ENCODE data around the gene PPM1D.

DNA sequence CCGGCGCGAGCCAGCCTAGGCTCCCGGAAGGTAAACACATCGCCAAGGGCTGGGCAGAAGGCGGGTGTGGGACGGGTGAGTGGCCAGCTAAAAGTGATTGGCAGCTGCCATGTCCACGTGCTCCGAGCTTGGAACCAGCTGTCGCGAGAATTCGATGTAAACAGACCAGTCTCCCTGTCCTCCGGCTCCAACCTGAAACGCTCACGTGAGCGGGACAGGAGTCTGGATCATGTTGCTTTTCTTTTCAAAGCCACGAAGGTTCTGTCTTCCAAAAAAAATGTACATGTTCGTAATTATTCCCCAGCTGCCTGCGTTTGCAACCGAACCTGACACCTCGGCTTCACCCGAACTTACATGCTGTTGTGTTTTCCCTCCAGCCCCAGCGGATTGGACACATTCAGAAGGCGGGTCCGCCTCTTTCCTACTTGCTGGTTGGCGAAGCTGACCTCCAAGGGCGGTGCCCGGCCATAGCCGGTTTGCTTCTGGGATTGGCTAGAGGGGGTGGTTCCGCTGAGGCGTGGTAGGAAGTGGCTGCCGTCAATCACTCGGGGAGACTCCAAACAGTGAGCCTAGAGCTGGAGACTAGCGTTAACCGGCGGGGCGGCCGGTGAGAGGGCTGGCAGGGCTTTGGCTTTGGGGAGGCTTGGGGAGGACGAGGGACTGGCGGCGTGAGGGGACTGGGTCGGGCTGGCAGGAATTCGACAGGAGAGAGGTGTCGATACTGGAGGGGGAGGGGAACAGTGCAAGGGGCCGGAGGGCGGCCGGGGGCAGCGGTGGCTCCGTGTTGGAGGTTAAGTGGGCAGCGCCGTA is 77.5 kb downstream of the PPM1D start, which contains the start of gene BCAS3:
- TF ChIP-seq ZNF274 (IDR thresholded peaks at IDR 0.05; ENCODE audit: low read depth, low read length), result no peak
- no peak for TF ChIP-seq YY1 (IDR thresholded peaks at IDR 0.05; ENCODE audit: insufficient read depth, insufficient read length)
- no peak for TF ChIP-seq SUZ12 (IDR thresholded peaks at IDR 0.05; ENCODE audit: extremely low read depth, insufficient read depth, insufficient read length)

Measured in NT2/D1 (cell line).